Uterus (tissue), 2 donors: ENCODE measurements around the gene KLB.

Experiments used
- POLR2A ChIP-seq, 2 donors: fragments of 450-650 bp; IDR thresholded peaks; one replicate each; pipeline ENCODE4 v1.6.1; 2016; ENCODE audit warnings: antibody characterized with exemption in 2 of 2, mild to moderate bottlenecking in 1 of 2, moderate library complexity in 1 of 2
- TF ChIP-seq, protein P1 (sequence below), 4 experiments: fragments of 200-600 bp in 2 of 4; fragments of 450-650 bp in 2 of 4; sonication (generic) in 2 of 4; IDR thresholded peaks; one replicate each; pipeline ENCODE4 v1.5.1; 2016 to 2019; ENCODE audit warnings: antibody characterized with exemption in 4 of 4, mild to moderate bottlenecking in 2 of 4, moderate library complexity in 1 of 4

DNA sequence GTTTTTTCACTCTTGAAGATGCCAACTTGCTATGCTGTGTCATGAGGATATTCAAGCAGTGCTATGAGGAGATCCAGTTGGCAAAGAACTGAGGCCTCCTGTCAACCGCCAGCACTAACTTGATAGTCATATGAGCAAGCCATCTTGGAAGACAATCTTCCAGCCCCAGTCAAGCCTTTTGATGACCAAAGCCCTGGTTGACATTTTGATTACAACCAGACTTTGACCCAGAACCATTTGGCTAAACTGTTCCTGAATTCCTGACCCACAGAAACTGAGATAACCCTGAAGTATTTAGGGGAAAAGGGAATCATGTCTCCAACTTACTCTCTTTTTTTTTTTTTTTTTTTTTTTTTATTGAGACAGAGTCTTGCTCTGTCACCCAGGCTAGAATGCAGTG, 87.6 kb downstream of the KLB start:
- TF ChIP-seq, protein P1, sequence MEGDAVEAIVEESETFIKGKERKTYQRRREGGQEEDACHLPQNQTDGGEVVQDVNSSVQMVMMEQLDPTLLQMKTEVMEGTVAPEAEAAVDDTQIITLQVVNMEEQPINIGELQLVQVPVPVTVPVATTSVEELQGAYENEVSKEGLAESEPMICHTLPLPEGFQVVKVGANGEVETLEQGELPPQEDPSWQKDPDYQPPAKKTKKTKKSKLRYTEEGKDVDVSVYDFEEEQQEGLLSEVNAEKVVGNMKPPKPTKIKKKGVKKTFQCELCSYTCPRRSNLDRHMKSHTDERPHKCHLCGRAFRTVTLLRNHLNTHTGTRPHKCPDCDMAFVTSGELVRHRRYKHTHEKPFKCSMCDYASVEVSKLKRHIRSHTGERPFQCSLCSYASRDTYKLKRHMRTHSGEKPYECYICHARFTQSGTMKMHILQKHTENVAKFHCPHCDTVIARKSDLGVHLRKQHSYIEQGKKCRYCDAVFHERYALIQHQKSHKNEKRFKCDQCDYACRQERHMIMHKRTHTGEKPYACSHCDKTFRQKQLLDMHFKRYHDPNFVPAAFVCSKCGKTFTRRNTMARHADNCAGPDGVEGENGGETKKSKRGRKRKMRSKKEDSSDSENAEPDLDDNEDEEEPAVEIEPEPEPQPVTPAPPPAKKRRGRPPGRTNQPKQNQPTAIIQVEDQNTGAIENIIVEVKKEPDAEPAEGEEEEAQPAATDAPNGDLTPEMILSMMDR (IDR thresholded peaks at IDR 0.05) = no peak
- no peak for TF ChIP-seq POLR2A (IDR thresholded peaks at IDR 0.05)
